ENCODE data around the gene EMC8.
A peak's percentile ranks its signal among the peaks of the same experiment; 100 is the strongest.
"Not testable (repeated sequence)": the region's sequence is repeated elsewhere in the genome, so short reads cannot be mapped to it uniquely, and the experiment has no call there.

Gene EMC8

DNA sequence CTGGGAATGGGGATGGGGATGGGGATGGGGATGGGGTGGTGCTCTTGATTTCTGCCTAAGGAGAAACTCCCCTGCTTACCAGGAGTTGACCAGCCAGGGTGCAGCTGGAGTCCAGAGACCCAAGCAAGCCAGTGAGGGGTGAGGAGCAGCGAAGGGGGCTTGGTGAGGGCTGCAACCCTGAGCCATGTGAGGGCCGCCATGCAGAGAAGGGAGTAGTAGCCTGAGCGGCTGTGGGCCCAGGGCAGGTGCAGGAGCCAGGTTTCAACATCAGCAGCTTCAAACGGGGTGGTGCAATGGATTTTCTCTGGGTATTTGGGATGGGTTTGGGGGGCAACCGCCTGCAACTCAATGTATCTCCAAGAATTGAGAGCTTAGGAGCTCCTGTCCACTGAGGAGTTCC is 35.4 kb upstream of the EMC8 start:
- DNase-seq (ENCODE audit: low spot score), result no peak

- no peak for DNase-seq (ENCODE audit: low spot score)
Measured at GRCh38 chr16:85833219-85833920, 34.0 kb upstream of the EMC8 start.

- DNase-seq (ENCODE audit: low spot score), result no peak
Measured at GRCh38 chr16:85832570-85833218, 33.4 kb upstream of the EMC8 start.

- no peak for DNase-seq (ENCODE audit: low spot score)
Measured at GRCh38 chr16:85830821-85831220, 31.5 kb upstream of the EMC8 start.

DNA sequence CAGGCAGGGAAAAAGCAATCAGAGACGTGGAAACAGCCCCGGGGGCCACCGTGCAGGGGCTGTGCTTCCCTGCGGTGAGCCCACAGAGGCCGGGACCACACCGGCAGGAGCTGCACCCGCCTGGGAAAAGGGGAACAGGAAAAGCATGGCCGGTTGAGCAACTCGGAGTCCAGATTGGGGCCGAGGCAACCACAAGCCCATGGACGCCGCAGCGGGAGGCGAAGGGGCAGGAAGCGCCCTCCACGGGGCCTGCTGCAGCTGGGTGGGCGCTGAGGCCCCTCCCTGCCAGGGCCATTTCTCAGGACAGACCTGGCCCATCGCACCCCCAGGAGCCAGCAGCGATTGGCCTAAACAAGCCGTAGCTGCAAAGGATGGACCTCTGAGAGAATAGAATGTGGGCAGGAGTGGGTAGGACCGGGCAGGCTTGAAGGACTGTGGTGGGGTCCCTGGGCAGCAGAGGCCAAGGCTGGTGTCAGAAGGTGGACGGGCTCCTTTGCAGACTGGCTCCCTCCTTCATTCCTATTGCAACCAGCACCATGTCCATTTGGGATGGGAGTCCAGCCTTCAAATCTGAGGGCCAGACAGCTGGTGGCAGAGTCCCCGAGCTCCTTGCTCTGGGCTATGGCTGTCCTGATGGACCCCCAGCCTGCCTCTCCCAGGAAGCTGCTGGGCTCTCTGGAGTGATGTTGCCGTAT is 30.6 kb upstream of the EMC8 start:
- DNase-seq (ENCODE audit: low spot score), result no peak

DNA sequence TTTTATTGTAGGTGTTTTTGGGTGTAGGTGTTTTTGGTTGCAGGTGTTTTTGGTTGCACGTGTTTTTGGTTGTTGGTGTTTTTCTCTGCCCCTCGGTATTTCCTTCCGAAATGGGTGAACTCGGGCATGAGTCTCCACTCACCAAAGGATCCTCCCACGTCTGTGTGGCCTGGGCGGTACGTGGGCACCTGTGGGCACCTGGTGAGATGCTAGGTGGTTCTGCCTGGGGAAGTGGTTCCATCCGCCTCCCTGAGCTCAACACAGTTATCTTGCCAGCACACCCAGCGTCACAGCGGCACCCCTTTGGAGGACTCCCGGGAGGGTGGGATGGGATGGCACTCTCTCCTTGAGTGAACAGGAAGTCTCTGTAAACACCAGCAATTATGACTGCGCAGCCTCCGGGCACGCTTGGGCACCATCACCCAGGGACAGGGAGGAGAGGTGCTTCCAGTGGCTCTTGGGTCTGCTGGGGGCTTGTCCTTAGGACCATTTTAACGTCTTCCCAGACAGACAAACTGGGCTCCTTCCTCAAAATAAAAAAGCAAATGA is 29.9 kb upstream of the EMC8 start:
- no peak for DNase-seq (ENCODE audit: low spot score)

DNA sequence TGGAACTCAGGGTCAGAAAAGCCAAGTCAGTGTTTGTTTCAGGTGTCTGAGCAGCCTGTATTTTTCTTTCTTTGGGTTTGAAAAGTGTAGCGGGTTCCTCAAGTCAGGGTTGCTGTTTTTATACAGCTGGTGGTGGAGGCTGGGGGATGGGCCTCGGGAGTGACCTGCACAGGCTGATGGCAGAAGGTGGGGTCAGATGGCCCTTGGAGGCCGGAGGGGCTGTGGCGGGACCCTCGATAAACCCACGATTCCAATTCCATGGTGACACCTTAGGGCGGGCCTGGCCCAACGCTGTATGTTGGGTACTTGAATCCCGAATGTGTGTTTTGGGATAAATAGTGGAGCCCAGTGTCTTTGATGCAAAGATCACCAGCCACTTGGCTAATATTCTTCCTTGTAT is 28.8 kb upstream of the EMC8 start:
- no peak for DNase-seq (ENCODE audit: low spot score)

GRCh38 chr16:85826686-85827247 is 27.4 kb upstream of the EMC8 start:
- DNase-seq (ENCODE audit: low spot score), result no peak

- peak; percentile 48 for DNase-seq (ENCODE audit: low spot score)
Measured at GRCh38 chr16:85825326-85825725, 26.0 kb upstream of the EMC8 start.

DNA sequence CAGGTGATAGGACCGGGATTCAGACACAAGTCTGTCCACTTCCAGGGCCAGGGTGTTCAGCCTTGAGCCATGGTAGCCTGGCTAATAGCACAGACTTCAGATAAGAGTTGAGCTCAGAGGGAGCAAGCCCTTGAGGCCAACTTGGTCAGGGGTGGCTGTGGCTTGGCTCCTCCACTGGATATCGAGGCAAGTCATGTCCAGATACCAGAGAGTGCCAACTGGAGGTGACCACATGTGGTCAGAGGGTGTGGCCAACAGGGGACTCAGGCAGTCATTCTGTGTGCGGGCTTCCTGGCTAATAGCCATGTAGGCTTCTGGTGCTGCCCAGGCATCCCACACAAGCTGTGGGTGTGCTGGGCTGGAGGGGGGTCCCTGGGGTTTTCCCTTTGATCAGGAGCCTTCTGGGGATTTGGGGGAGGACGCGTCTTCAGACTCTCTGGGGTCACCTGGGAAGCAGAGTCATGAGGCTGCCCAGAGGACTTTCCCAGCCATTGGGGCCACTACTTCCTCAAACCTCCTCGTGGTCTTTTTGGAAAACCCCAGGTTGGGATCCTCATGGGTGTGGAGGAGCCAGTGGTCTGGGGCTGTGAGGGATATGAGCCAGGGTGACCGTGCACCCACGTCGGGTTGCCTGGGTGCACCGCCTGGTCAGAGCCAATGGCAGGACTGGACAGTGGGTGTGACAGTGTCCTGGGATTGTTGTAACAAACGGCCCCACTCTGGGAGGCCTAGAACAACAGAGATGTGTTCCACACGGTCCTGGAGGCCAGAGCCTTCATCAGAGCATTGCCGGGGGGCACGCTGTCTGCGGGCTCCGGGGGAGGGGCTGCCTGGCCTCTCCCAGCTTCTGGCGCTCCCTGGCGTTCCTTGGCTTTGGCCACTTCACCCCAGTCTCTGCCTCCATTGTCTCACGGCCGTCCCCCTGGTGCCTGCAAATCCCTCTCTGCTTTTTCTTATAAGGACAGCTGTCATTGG is 25.1 kb upstream of the EMC8 start:
- DNase-seq (ENCODE audit: low spot score), result no peak

DNA sequence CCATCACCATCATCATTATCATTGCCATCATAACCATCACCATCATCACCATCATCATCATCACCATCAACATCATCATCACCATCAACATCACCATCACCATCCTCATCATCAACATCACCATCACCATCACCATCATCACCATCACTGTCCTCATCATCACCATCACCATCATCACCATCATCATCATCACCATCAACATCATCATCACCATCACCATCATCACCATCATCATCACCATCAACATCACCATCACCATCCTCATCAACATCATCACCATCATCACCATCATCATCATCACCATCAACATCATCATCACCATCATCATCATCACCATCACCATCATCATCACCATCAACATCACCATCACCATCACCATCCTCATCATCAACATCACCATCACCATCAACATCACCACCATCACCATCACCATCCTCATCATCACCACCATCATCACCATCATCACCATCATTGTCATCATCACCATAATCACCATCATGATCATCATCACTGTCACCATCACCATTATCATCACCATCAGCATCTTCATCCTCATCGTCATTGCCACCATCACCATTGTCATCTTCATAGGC is 24.1 kb upstream of the EMC8 start:
- no peak for DNase-seq (ENCODE audit: low spot score)

- no peak for DNase-seq (ENCODE audit: low spot score)
Measured at GRCh38 chr16:85822145-85822544, 22.8 kb upstream of the EMC8 start.

DNA sequence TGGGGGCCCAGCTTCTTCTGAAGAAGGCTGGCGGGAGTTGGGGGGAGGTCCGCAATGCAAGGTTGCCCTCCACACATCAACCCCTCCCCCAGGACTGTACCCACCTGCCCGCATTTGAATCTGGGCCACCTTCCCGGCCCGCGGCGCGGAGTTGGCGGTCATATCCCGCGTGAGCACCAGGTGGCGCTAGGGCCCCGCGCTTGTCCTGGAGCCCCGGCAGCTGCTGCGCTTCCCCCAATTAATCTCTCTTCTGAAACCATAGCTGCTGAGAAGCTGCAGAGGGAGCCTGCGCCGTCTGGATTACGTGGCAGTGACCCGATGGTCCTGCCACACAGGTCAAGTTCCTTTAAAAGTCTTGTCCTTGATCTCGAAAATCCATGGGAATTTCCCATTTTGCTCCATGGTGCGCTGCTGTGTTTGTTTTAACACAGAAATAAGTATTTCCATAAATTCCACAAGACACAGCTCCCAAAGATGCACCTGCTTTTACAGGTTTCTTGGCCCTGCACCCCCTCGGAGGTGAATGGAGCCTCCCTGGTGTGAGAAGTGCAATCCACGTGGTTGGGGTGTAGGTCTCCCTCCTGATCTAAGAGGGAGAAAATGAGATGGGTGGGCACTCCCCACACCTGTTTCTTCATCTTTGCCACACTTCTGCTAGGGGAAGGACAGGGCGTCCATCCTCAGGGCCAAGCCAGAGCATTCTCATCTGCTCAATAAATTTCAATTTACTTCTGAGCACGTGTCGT is 22.2 kb upstream of the EMC8 start:
- DNase-seq (ENCODE audit: low spot score), result peak; percentile 99

- DNase-seq (ENCODE audit: low spot score), result no peak
Measured at GRCh38 chr16:85820604-85821372, 21.4 kb upstream of the EMC8 start.

DNA sequence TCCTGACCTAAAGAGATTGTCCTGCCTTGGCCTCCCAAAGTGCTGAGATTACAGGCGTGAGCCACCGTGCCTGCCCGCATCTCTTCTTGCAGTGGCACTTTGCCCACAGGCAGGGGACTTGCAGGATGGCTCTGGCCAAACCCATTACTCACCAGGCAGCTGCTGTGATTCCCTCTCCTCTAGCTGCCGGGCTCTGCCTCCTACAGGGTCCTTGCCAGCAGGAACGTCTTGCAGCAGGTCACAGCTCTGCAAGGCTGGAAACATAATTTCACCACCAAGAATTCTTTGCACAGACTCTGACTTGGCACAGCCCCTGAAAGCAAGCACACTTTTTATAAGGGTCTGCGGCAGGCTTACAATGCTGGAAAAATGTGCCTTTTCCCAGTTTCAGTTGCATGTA is 20.4 kb upstream of the EMC8 start:
- no peak for DNase-seq (ENCODE audit: low spot score)

- peak; percentile 97 for DNase-seq (ENCODE audit: low spot score)
Measured at GRCh38 chr16:85819245-85819644, 19.9 kb upstream of the EMC8 start.

DNA sequence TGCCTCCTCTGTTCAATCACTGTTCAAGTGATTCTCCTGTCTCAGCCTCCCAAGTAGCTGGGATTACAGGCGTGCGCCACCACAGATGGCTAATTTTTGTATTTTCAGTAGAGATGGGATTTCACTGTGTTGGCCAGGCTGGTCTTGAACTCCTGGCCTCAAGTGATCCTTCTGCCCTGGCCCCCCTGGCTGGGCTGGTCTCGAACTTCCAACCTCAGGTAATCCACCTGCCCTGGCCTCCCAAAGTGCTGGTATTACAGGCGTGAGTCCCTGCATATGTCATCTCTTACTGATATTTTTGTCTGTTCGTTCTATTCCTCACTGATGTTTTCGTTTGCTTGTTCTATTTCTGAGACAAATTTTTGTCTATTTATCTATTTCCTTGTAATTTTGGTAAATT is 17.9 kb upstream of the EMC8 start:
- DNase-seq (ENCODE audit: low spot score), result not testable (repeated sequence)

DNA sequence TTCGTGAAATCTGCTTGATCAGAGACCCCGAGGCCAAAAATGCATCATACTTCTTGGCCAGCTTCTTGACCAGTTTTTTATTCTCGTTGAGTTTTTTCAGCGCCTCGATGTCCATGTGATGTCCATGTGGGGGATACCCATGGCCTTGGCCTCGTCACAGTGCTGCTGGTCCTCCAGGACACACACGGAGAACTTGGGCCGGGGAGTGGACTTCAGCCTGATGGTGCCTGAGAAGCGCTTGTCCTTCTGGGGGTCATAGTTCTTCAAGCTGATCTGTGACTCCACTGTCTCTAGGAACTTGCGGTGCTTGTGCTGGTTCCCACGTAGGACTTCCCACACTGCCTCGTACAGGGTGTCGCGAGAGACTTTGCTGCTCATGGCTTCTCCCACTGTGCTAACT is 16.8 kb upstream of the EMC8 start:
- DNase-seq (ENCODE audit: low spot score), result no peak

DNA sequence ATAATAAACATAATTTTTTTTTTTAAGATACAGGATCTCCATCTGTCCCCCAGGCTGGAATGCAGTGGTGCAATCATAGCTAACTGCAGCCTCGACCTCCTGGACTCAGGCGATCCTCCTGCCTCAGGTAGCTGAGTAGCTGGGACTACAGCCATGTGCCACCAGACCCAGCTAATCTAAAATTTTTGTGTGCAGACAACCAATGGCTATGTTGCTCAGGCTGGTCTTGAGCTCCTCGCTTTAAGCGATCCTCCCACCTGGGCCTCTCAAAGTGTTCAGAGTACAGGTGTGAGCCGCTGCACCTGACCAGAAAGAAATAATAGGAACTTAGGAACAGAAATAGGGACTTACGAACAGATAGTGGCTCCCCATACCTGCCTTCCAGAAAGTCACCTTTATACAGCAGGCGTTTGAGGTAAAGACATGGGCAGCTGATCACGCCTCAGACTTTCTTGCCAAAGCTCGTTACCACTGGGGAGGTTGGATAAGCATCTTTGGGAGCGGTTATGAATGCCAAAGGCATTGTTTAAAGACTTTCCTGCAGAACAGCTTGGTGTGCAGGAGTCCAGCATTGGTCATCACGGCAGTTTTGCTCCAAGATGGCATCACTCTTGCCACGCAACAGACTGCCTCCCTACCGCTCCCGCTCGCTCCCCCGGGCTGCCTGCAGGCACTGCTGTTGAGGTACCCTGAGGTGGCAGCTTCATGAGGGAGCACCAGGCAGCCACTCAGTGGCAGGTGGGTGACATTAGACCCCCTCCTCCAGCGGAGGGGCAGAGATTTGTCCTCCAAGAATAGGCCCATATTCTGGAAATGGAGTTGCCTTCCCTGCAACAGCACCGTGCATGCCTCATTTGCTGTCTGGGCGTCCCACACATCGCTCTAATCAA is 13.7 kb upstream of the EMC8 start:
- DNase-seq (ENCODE audit: low spot score), result no peak
